Adipocyte (in vitro differentiated cells): ENCODE results near the gene GJB5.

Source experiments
- DNase-seq: peaks from one replicate; pipeline ENCODE4 v3.0.0-alpha.2; 2015; ENCODE audit warnings: low read depth
- H3K27me3 ChIP-seq: replicated peaks from 2 replicates; pipeline ENCODE4 v1.7.0; 2013; ENCODE audit warnings: mild to moderate bottlenecking, low read length, moderate library complexity; ENCODE audit not compliant: control insufficient read depth, insufficient read depth
- H3K36me3 ChIP-seq: 2 replicates; pipeline ENCODE4 v1.7.0; 2013; ENCODE audit warnings: low read length, mild to moderate bottlenecking, moderate library complexity; ENCODE audit not compliant: control insufficient read depth, insufficient read depth, severe bottlenecking
- H3K4me1 ChIP-seq: 2 replicates; pipeline ENCODE4 v1.7.0; 2013; ENCODE audit warnings: mild to moderate bottlenecking, low read length, moderate library complexity; ENCODE audit not compliant: control insufficient read depth, insufficient read depth
- H3K4me3 ChIP-seq: 2 replicates; pipeline ENCODE4 v1.7.0; 2013; ENCODE audit warnings: mild to moderate bottlenecking, low read length, moderate library complexity
- H3K9ac ChIP-seq: 2 replicates; pipeline ENCODE4 v1.7.0; 2013; ENCODE audit warnings: mild to moderate bottlenecking, low read length, moderate library complexity
- H3K9me3 ChIP-seq: 2 replicates; pipeline ENCODE4 v1.7.0; 2013; ENCODE audit warnings: mild to moderate bottlenecking, low read length, moderate library complexity; ENCODE audit not compliant: control insufficient read depth

GJB5 gene

GRCh38 chr1:34785875-34786470, 31.1 kb downstream of the GJB5 start:
- Histone ChIP-seq H3K4me3 (no peak overlapping the region), H3K36me3 (no peaks in the 10 kb centered on the region), H3K9me3 (peaks cover 8% of the 10 kb centered on the region), H3K27me3 (peaks cover 12% of the 10 kb centered on the region), H3K9ac (no peak overlapping the region), H3K4me1 (peaks cover 4% of the 10 kb centered on the region)
- no peak for DNase-seq

- Histone ChIP-seq H3K4me1 (no peaks in the 10 kb centered on the region), H3K9me3 (peaks cover 8% of the 10 kb centered on the region), H3K9ac (no peak overlapping the region), H3K27me3 (peaks cover 9% of the 10 kb centered on the region), H3K4me3 (no peak overlapping the region), H3K36me3 (no peaks in the 10 kb centered on the region)
- peak; percentile 84 for DNase-seq
Observed at GRCh38 chr1:34786521-34787325, 31.9 kb downstream of the GJB5 start.

DNA sequence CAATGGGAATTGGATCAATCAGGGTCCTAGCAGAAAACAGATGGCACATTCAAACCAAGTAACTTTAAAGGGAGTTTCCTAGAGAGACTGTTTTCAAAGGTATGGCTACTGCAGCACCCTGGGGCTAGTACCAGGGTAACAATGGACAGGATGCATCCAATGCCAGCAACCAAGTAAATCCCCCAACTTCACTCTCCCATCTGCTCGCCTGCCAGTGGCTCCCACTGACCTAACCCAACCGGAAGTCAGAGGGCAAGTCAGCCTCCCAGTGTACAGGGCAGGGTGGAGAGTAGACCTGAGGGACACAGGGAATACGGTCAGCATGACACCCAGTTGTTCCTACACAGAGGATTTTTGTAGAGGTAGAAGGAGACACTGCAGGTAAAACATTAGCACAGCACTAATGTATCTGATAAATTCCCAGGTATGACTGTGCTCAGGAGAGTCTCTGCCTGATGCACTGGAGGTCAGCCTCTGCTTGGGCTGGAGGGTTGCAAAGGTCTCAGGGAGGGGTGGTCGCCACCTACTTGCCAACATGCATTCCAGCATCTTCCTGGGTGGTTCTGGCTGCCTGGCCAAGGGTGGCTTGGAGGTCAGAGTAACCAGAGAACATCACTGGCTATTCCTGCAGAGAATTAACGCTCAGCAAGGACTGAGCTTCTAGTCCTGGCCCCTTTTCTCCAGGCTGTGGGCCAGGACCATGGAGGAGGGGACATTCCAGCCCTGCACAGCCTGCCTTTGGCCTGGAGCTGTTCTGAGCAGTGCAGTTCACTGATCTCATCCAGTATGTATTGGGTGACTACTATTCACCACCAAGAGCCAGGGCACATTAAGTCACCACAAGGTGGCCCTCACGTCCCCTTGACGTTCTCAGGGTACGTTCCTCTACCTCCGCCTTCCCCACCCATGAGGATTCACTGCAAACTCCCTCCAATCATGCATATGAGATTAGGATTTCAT, 32.9 kb downstream of the GJB5 start:
- H3K36me3 ChIP-seq: no peaks in the 10 kb centered on the region
- no peak overlapping the region for H3K4me3 ChIP-seq
- DNase-seq: peak; percentile 24
- H3K27me3 ChIP-seq: no peaks in the 10 kb centered on the region
- H3K4me1 ChIP-seq: no peaks in the 10 kb centered on the region
- no peak overlapping the region for H3K9ac ChIP-seq
- peaks cover 8% of the 10 kb centered on the region for H3K9me3 ChIP-seq

DNA sequence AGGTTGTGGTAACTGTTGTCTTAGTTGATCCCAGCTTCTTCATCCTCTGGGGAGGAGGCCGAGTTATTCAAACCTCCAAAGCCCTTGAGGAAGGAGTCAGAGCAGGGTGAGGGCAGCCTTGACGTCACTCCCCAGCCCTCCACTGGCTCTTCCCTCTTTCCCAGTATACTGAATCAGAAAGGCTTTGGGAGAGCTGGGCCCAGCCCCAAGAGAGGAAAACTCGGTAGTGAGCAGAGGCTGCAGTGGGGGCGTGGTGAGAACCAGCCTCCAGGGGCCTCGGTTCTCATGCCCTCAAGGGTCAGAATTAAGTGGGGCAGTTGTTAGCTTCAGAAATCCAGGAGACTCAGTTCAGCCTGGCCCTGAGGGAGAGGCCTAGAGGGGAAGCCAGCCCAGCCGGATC, 36.1 kb downstream of the GJB5 start:
- H3K27me3 ChIP-seq: peaks cover 12% of the 10 kb centered on the region
- no peak for DNase-seq

DNA sequence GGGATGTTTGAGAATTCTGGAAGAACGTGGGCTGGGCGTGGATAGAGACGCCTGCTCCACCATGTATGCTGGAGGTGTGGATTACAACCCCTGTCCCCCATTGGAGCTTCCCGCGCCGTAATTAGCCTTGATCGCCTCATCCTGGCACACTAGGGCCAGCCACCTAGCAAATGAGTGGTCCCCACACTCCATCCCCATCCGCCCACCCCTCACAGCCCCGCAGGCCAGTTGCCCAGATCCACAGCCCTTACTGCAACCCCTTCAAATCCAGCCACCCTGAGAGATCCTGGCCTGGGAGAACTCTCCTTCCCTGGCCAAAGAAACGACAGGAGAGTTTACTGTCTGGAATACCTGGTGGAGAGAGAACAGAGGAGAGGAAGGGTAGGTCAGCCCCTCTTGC, 37.6 kb downstream of the GJB5 start:
- Histone ChIP-seq H3K9ac (no peak overlapping the region), H3K4me1 (no peaks in the 10 kb centered on the region), H3K27me3 (peaks cover 14% of the 10 kb centered on the region), H3K36me3 (no peaks in the 10 kb centered on the region), H3K4me3 (no peak overlapping the region), H3K9me3 (peaks cover 8% of the 10 kb centered on the region)
- DNase-seq: no peak

More for the DNA sequence above, 36.1 kb downstream of the GJB5 start:
- H3K36me3 ChIP-seq: no peaks in the 10 kb centered on the region
- H3K9me3 ChIP-seq: peaks cover 8% of the 10 kb centered on the region
- H3K9ac ChIP-seq: no peak overlapping the region
- no peak overlapping the region for H3K4me3 ChIP-seq
- H3K4me1 ChIP-seq: no peaks in the 10 kb centered on the region

DNA sequence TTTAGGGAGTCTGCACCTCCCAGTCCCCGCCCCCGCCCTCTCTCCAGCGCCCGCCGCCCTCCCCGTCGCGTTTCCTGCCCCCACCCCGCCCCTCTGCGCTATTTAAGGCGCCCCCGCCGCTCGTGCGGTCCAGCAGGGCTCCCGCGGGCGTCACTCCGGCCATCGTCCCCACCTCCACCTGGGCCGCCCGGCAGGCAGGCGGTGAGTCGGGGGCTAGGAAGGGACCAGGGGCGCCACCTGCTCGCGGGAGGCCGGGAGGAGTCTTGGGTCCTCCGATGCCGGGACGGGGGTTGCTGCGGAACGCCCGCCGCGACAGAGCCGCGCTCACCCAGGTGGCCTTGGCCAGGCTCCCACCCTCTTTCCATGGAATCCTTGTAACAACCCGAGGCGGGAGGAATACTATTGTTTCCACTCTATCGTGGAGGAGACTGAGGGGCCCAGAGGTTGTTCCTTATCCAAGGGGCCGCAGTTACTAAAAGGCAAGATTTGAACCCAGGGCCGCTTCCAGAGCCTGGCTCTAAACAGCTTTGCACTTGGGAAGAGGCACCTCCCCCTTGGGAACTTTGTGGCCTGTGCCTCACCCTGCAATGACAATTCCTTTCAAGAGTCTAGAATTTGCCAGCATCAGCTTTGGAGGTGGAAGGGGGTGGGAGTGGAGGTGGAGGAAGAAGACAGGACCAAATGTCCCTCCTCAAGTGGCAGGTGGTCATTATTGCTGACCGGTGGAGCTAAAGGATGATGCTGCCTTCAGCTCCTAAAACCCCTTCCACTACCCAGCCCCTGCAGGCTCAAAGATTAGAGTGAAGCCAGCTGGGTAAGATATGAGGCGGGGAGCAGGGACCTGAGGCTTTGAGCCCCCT, 38.3 kb downstream of the GJB5 start, which contains the start of gene GJA4:
Gene GJA4 (plus strand): TSS at position 132 of the 860 bp plus-strand sequence. CDS start 1,215 bp downstream, outside the sequence.
- Histone ChIP-seq H3K9me3 (peaks cover 8% of the 10 kb centered on the region), H3K36me3 (no peaks in the 10 kb centered on the region), H3K4me1 (no peaks in the 10 kb centered on the region), H3K9ac (no peak within 1 kb of the TSS), H3K27me3 (peaks cover 16% of the 10 kb centered on the region), H3K4me3 (no peak within 1 kb of the TSS)
- no peak for DNase-seq

DNA sequence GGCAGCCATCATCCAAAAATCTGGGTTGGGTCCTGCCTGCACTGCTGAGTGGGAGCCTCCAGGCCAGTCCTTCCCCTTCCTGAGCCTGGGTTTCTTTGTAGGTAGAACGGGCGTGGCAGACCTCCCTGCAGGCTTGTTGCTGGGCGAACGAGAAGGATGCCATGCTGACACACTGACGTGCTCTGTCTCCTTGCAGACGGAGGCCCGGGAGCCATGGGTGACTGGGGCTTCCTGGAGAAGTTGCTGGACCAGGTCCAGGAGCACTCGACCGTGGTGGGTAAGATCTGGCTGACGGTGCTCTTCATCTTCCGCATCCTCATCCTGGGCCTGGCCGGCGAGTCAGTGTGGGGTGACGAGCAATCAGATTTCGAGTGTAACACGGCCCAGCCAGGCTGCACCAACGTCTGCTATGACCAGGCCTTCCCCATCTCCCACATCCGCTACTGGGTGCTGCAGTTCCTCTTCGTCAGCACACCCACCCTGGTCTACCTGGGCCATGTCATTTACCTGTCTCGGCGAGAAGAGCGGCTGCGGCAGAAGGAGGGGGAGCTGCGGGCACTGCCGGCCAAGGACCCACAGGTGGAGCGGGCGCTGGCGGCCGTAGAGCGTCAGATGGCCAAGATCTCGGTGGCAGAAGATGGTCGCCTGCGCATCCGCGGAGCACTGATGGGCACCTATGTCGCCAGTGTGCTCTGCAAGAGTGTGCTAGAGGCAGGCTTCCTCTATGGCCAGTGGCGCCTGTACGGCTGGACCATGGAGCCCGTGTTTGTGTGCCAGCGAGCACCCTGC, 39.3 kb downstream of the GJB5 start:
- no peaks in the 10 kb centered on the region for H3K4me1 ChIP-seq
- DNase-seq: no peak
- no peaks in the 10 kb centered on the region for H3K36me3 ChIP-seq
- H3K27me3 ChIP-seq: peaks cover 16% of the 10 kb centered on the region
- H3K4me3 ChIP-seq: no peak overlapping the region
- peaks cover 4% of the 10 kb centered on the region for H3K9me3 ChIP-seq
- no peak overlapping the region for H3K9ac ChIP-seq

DNA sequence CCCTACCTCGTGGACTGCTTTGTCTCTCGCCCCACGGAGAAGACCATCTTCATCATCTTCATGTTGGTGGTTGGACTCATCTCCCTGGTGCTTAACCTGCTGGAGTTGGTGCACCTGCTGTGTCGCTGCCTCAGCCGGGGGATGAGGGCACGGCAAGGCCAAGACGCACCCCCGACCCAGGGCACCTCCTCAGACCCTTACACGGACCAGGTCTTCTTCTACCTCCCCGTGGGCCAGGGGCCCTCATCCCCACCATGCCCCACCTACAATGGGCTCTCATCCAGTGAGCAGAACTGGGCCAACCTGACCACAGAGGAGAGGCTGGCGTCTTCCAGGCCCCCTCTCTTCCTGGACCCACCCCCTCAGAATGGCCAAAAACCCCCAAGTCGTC, 39.9 kb downstream of the GJB5 start:
- no peaks in the 10 kb centered on the region for H3K36me3 ChIP-seq
- no peak overlapping the region for H3K9ac ChIP-seq
- peaks cover 4% of the 10 kb centered on the region for H3K9me3 ChIP-seq
- peaks cover 16% of the 10 kb centered on the region for H3K27me3 ChIP-seq
- no peak overlapping the region for H3K4me3 ChIP-seq
- no peaks in the 10 kb centered on the region for H3K4me1 ChIP-seq
- no peak for DNase-seq

DNA sequence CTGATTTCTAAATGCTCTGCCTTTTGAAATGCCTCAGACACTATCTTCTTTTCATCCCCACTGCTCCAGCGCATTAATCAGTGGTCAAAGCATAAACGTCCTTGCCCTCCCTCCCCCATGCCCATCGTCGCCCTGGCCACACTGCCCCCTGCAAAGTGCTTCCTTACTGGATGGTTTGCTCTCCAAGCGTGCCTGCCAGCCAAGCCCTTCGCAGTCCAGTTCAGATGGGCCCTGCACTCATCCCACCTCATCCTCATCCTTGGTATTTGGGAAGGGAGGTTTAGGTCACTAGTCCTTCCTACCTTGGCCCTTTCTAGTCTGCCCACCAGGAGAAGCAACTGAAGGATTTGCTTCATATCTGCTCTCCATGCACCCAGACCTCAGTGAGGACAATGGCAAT, 41.1 kb downstream of the GJB5 start:
- Histone ChIP-seq H3K4me1 (no peaks in the 10 kb centered on the region), H3K9ac (no peak overlapping the region), H3K4me3 (no peak overlapping the region), H3K36me3 (no peaks in the 10 kb centered on the region), H3K9me3 (no peaks in the 10 kb centered on the region), H3K27me3 (peaks cover 16% of the 10 kb centered on the region)
- DNase-seq: no peak

GRCh38 chr1:34796990-34797389, 42.1 kb downstream of the GJB5 start:
- Histone ChIP-seq H3K36me3 (no peaks in the 10 kb centered on the region), H3K9me3 (no peaks in the 10 kb centered on the region), H3K4me1 (no peaks in the 10 kb centered on the region), H3K9ac (no peak overlapping the region), H3K27me3 (peaks cover 16% of the 10 kb centered on the region), H3K4me3 (no peak overlapping the region)
- no peak for DNase-seq
